K562 (cell line): ENCODE measurements around the gene TELO2. TPM values are rescaled to one million over a fixed set of nuclear protein-coding genes. Genes with fewer than 3 reads are reported as not detected.
A peak's percentile ranks its signal among the peaks of the same experiment; 100 is the strongest.

Experiments used
- ERF ChIP-seq: fragments of 450-650 bp; formaldehyde crosslinking; IDR thresholded peaks from 2 replicates; pipeline ENCODE4 v1.4.0; 2020; ENCODE audit warnings: mild to moderate bottlenecking, mixed read lengths
- GTF2A2 ChIP-seq: IDR thresholded peaks from 2 replicates; pipeline ENCODE4 v1.6.1; 2016; ENCODE audit warnings: mild to moderate bottlenecking, missing genetic modification characterization, missing compliant biosample characterization
- SP2 ChIP-seq: IDR thresholded peaks from 2 replicates; pipeline ENCODE4 v1.6.1; 2011; ENCODE audit warnings: mild to moderate bottlenecking, low read depth, low read length, moderate library complexity; ENCODE audit not compliant: poor library complexity, severe bottlenecking; ENCODE audit errors: extremely low read depth
- STAG1 ChIP-seq: sonication (generic); formaldehyde crosslinking; IDR thresholded peaks from 2 replicates; pipeline ENCODE4 v1.5.0; 2020; ENCODE audit warnings: missing genetic modification reagents, borderline replicate concordance
- ZNF695 ChIP-seq: fragments of 450-650 bp; formaldehyde crosslinking; IDR thresholded peaks from 2 replicates; pipeline ENCODE4 v1.4.0; 2020; ENCODE audit warnings: mild to moderate bottlenecking, moderate library complexity
- polyA plus RNA-seq, 8 experiments: library from polyadenylated mRNA; depleted of rRNA in 4 of 8; stranded (reverse) in 5 of 8; unstranded in 3 of 8; fragments of >200 nt; fragmentation: Nextera tagmentation in 2 of 8; fragmentation: Illumina TruSeq in 1 of 8; extraction: Ambion mirVana in 2 of 8; extraction: Trizol in 1 of 8; gene quantifications; 2 replicates each; pipeline versions ENCODE4 v1.2.1 to v1.2.3, GENCODE V29; 2011 to 2014; ENCODE audit warnings: inconsistent platforms in 1 of 8, missing spikeins in 1 of 8
- total RNA-seq, 7 experiments: library from RNA; depleted of rRNA in 6 of 7; stranded (reverse); fragments of >200 nt in 6 of 7; fragmentation: Illumina TruSeq in 2 of 7; extraction: Trizol in 2 of 7; gene quantifications; 2 replicates each; pipeline versions ENCODE4 v1.2.1 to v1.2.3, GENCODE V29; 2011 to 2021; ENCODE audit warnings: low replicate concordance in 1 of 7
- TF ChIP-seq, protein P1 (sequence below): fragments of 450-650 bp; IDR thresholded peaks from 2 replicates; pipeline ENCODE4 v1.6.1; 2016; ENCODE audit warnings: mild to moderate bottlenecking, moderate library complexity
- TF ChIP-seq, protein P2 (sequence below): fragments of 450-650 bp; IDR thresholded peaks from 2 replicates; pipeline ENCODE4 v1.6.1; 2017; ENCODE audit warnings: antibody characterized with exemption, mild to moderate bottlenecking
- TF ChIP-seq, protein P3 (sequence below): fragments of 250-450 bp; sonication (Bioruptor Pico); IDR thresholded peaks from 2 replicates; pipeline ENCODE4 v1.8.0; 2022; ENCODE audit warnings: moderate library complexity, mild to moderate bottlenecking, inconsistent platforms

The TELO2 gene
- total and polyA plus RNA-seq, 9 of the 15 experiments (the other 6 are each of a cell fraction or from before 2014, with no cell fraction given): 0.51 to 91.8 (median 14.5) TPM

DNA sequence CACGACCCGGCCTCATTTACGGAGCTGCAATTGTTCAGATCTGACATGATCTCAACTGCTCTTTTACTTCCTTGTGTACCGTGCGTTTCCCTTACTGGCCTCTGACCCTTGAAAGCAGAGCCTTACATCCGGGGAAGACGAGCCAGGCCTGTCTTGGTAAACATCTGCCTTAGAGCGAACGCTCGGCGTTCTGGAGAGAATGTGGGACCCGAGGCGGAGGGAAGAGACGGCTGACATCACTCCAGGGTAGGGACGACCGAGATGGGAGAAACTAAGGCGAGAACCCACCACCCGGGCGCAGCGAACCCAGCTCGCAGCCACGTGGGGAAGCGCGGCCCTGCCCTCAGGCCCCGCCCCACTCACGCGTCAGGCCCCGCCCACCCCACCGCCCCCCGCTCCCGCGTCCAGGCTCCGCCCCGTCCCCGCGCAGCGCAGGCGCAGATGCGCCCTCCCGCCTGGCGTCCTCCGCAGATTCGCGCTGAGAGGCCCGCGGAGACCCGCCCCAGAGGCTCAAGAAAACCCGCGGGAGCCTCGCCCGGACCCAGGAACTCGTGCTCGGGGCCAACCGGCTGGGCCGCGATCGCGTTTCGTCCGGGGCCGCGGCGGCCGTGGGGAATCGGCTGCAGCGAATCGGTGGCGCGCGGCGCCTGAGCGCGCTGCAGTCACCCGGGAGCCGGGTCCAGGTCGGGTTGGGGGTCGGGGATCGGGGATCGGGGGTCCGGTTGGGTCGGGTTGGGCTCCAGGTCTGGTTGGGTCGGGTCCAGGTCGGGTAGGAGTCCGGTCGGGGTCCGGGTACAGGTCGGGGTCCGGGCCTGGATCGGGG lies at the start of gene TELO2 (continued):
- no peak for TF ChIP-seq SP2
- 0 out of 2 replicates have a peak, but pooled peaks have one; percentile 11 for TF ChIP-seq GTF2A2 (tag)
- TF ChIP-seq, protein P1, sequence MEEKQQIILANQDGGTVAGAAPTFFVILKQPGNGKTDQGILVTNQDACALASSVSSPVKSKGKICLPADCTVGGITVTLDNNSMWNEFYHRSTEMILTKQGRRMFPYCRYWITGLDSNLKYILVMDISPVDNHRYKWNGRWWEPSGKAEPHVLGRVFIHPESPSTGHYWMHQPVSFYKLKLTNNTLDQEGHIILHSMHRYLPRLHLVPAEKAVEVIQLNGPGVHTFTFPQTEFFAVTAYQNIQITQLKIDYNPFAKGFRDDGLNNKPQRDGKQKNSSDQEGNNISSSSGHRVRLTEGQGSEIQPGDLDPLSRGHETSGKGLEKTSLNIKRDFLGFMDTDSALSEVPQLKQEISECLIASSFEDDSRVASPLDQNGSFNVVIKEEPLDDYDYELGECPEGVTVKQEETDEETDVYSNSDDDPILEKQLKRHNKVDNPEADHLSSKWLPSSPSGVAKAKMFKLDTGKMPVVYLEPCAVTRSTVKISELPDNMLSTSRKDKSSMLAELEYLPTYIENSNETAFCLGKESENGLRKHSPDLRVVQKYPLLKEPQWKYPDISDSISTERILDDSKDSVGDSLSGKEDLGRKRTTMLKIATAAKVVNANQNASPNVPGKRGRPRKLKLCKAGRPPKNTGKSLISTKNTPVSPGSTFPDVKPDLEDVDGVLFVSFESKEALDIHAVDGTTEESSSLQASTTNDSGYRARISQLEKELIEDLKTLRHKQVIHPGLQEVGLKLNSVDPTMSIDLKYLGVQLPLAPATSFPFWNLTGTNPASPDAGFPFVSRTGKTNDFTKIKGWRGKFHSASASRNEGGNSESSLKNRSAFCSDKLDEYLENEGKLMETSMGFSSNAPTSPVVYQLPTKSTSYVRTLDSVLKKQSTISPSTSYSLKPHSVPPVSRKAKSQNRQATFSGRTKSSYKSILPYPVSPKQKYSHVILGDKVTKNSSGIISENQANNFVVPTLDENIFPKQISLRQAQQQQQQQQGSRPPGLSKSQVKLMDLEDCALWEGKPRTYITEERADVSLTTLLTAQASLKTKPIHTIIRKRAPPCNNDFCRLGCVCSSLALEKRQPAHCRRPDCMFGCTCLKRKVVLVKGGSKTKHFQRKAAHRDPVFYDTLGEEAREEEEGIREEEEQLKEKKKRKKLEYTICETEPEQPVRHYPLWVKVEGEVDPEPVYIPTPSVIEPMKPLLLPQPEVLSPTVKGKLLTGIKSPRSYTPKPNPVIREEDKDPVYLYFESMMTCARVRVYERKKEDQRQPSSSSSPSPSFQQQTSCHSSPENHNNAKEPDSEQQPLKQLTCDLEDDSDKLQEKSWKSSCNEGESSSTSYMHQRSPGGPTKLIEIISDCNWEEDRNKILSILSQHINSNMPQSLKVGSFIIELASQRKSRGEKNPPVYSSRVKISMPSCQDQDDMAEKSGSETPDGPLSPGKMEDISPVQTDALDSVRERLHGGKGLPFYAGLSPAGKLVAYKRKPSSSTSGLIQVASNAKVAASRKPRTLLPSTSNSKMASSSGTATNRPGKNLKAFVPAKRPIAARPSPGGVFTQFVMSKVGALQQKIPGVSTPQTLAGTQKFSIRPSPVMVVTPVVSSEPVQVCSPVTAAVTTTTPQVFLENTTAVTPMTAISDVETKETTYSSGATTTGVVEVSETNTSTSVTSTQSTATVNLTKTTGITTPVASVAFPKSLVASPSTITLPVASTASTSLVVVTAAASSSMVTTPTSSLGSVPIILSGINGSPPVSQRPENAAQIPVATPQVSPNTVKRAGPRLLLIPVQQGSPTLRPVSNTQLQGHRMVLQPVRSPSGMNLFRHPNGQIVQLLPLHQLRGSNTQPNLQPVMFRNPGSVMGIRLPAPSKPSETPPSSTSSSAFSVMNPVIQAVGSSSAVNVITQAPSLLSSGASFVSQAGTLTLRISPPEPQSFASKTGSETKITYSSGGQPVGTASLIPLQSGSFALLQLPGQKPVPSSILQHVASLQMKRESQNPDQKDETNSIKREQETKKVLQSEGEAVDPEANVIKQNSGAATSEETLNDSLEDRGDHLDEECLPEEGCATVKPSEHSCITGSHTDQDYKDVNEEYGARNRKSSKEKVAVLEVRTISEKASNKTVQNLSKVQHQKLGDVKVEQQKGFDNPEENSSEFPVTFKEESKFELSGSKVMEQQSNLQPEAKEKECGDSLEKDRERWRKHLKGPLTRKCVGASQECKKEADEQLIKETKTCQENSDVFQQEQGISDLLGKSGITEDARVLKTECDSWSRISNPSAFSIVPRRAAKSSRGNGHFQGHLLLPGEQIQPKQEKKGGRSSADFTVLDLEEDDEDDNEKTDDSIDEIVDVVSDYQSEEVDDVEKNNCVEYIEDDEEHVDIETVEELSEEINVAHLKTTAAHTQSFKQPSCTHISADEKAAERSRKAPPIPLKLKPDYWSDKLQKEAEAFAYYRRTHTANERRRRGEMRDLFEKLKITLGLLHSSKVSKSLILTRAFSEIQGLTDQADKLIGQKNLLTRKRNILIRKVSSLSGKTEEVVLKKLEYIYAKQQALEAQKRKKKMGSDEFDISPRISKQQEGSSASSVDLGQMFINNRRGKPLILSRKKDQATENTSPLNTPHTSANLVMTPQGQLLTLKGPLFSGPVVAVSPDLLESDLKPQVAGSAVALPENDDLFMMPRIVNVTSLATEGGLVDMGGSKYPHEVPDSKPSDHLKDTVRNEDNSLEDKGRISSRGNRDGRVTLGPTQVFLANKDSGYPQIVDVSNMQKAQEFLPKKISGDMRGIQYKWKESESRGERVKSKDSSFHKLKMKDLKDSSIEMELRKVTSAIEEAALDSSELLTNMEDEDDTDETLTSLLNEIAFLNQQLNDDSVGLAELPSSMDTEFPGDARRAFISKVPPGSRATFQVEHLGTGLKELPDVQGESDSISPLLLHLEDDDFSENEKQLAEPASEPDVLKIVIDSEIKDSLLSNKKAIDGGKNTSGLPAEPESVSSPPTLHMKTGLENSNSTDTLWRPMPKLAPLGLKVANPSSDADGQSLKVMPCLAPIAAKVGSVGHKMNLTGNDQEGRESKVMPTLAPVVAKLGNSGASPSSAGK: peak; percentile 95
- TF ChIP-seq, protein P2, sequence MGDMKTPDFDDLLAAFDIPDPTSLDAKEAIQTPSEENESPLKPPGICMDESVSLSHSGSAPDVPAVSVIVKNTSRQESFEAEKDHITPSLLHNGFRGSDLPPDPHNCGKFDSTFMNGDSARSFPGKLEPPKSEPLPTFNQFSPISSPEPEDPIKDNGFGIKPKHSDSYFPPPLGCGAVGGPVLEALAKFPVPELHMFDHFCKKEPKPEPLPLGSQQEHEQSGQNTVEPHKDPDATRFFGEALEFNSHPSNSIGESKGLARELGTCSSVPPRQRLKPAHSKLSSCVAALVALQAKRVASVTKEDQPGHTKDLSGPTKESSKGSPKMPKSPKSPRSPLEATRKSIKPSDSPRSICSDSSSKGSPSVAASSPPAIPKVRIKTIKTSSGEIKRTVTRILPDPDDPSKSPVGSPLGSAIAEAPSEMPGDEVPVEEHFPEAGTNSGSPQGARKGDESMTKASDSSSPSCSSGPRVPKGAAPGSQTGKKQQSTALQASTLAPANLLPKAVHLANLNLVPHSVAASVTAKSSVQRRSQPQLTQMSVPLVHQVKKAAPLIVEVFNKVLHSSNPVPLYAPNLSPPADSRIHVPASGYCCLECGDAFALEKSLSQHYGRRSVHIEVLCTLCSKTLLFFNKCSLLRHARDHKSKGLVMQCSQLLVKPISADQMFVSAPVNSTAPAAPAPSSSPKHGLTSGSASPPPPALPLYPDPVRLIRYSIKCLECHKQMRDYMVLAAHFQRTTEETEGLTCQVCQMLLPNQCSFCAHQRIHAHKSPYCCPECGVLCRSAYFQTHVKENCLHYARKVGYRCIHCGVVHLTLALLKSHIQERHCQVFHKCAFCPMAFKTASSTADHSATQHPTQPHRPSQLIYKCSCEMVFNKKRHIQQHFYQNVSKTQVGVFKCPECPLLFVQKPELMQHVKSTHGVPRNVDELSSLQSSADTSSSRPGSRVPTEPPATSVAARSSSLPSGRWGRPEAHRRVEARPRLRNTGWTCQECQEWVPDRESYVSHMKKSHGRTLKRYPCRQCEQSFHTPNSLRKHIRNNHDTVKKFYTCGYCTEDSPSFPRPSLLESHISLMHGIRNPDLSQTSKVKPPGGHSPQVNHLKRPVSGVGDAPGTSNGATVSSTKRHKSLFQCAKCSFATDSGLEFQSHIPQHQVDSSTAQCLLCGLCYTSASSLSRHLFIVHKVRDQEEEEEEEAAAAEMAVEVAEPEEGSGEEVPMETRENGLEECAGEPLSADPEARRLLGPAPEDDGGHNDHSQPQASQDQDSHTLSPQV: peak; percentile 96
- TF ChIP-seq ZNF695 (CRISPR knock-in tag): no peak
- no peak for TF ChIP-seq STAG1 (CRISPR knock-in tag)
- 0 out of 2 replicates have a peak, but pooled peaks have one; percentile 11 for TF ChIP-seq ERF
- TF ChIP-seq, protein P3, sequence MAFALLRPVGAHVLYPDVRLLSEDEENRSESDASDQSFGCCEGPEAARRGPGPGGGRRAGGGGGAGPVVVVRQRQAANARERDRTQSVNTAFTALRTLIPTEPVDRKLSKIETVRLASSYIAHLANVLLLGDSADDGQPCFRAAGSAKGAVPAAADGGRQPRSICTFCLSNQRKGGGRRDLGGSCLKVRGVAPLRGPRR (CRISPR knock-in tag): no peak
